Measurements from ENCODE around the gene GULP1.

Gene GULP1

GRCh38 chr2:188292348-188293239 lies 920 bp downstream of the GULP1 start (continued):
- TF ChIP-seq ZNF280D (tag by site-specific recombination; IDR thresholded peaks at IDR 0.05) = no peak
- no peak; the same call in 1 of the 2 replicates for TF ChIP-seq ZSCAN30 (tag by site-specific recombination; IDR thresholded peaks at IDR 0.05)
- TF ChIP-seq ZNF324 (tag by site-specific recombination; IDR thresholded peaks at IDR 0.05) = no peak
- peak; percentile 87 for TF ChIP-seq ZNF449 (tag by site-specific recombination; IDR thresholded peaks at IDR 0.05)
- TF ChIP-seq ZNF184 (tag by site-specific recombination; IDR thresholded peaks at IDR 0.05) = no peak
- TF ChIP-seq ZNF654 (tag by site-specific recombination; IDR thresholded peaks at IDR 0.05; ENCODE audit: low read depth) = no peak
- TF ChIP-seq ZNF510 (tag by site-specific recombination; IDR thresholded peaks at IDR 0.05; ENCODE audit: insufficient replicate concordance) = no peak
- TF ChIP-seq ZNF175 (tag by site-specific recombination; IDR thresholded peaks at IDR 0.05) = no peak
- TF ChIP-seq ZNF121 (tag by site-specific recombination; IDR thresholded peaks at IDR 0.05) = no peak
- no peak for TF ChIP-seq CTCF (tag by site-specific recombination; IDR thresholded peaks at IDR 0.05)
- 0 out of 2 replicates have a peak, but pooled peaks have one; percentile 37 for TF ChIP-seq SP2 (tag by site-specific recombination; IDR thresholded peaks at IDR 0.05)
- TF ChIP-seq ZNF266 (tag by site-specific recombination; IDR thresholded peaks at IDR 0.05; ENCODE audit: low read depth) = no peak
- no peak for TF ChIP-seq ZNF37A (tag by site-specific recombination; IDR thresholded peaks at IDR 0.05)
- peak; percentile 36; the same call in 1 of the 2 replicates for TF ChIP-seq ZFP37 (tag by site-specific recombination; IDR thresholded peaks at IDR 0.05)
- peak; percentile 80 for TF ChIP-seq ZFP69B (tag by site-specific recombination; IDR thresholded peaks at IDR 0.05)
- no peak for TF ChIP-seq EGR2 (tag by site-specific recombination; IDR thresholded peaks at IDR 0.05; ENCODE audit: low read depth)
- no peak for TF ChIP-seq ZFP3 (tag by site-specific recombination; IDR thresholded peaks at IDR 0.05; ENCODE audit: low read depth)
- TF ChIP-seq ZNF335 (tag by site-specific recombination; conservative IDR thresholded peaks at IDR 0.05) = peak; percentile 48
- TF ChIP-seq ZNF692 (tag by site-specific recombination; IDR thresholded peaks at IDR 0.05) = peak; percentile 81
- TF ChIP-seq ZNF639 (tag by site-specific recombination; IDR thresholded peaks at IDR 0.05) = no peak
- 0 out of 2 replicates have a peak, but pooled peaks have one; percentile 3 for TF ChIP-seq PBX3 (CRISPR knock-in tag; IDR thresholded peaks at IDR 0.05)
- no peak for TF ChIP-seq ZNF777 (tag by site-specific recombination; IDR thresholded peaks at IDR 0.05; ENCODE audit: borderline replicate concordance)
- TF ChIP-seq ZFP41 (tag by site-specific recombination; IDR thresholded peaks at IDR 0.05; ENCODE audit: borderline replicate concordance) = no peak
- TF ChIP-seq ZBTB7A (tag by site-specific recombination; IDR thresholded peaks at IDR 0.05; ENCODE audit: low read depth) = no peak
- no peak for TF ChIP-seq ZNF394 (tag by site-specific recombination; IDR thresholded peaks at IDR 0.05; ENCODE audit: borderline replicate concordance)
- peak; percentile 48 for TF ChIP-seq ZBTB26 (tag by site-specific recombination; optimal IDR thresholded peaks at IDR 0.05)
- TF ChIP-seq ZNF76 (tag by site-specific recombination; IDR thresholded peaks at IDR 0.05; ENCODE audit: borderline replicate concordance, low read depth) = peak; percentile 37; the same call in 1 of the 2 replicates

All from HEK293 (cell line).